GM19193 (cell line): ENCODE data around the gene APBA1.

ENCODE experiments used
- POLR2A ChIP-seq: IDR thresholded peaks from 4 replicates; pipeline ENCODE4 v1.6.1; 2011; ENCODE audit not compliant: insufficient read depth, insufficient read length; ENCODE audit errors: extremely low read depth

The APBA1 gene

DNA sequence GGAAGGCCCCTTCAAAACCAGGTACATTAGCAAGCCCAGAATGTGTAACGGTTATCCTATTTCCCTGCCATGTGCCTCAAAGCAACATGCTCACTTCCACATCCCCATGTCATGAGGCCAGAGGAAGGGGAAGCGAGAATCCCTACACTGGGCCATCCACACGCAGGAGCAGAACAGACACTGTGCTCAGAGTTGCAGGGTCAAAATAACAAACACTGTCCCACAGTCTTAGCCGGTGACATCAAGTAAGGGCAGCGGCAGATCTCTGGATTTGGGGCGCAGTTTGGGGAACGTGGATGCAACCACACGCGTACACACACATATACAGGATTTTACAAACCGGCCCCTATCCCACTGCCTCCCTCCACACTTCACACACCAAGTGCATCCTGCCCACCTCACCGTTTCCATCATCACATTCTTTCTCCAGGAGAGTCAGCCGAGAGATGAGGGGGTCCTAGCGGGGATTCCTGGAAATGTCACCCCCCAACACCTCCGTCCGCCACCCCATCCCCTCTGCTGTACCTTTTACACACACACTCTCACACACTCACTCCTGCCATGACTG is 776 bp downstream of the APBA1 start:
- TF ChIP-seq POLR2A = no peak

DNA sequence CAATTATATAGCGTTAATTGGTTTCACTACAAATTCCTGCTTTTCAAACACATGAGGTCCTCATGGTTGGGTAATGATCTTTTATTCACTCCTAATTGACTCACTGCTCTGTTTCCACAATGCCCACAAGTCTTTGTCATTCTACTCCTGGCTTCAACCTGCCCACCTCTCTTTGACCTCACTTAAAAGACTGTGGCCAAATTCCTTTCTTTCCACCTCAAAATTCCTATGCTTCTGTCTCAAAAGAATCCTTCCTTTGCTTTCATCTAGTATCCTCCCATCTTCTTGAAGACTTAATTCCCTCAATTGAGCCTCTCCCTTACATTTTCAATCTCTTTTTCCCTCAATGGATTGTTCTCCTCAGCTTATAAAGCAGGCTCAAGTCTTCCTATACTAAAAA is 4.9 kb downstream of the APBA1 start:
- no peak for TF ChIP-seq POLR2A

- no peak for TF ChIP-seq POLR2A
These were observed 11.9 kb downstream of the APBA1 start for GRCh38 chr9:69660304-69660703.

- TF ChIP-seq POLR2A = no peak
These were observed 13.0 kb downstream of the APBA1 start for GRCh38 chr9:69658987-69659675.

GRCh38 chr9:69657269-69657668 is 14.9 kb downstream of the APBA1 start:
- TF ChIP-seq POLR2A = no peak

- TF ChIP-seq POLR2A = no peak
These were observed 17.1 kb downstream of the APBA1 start for GRCh38 chr9:69655065-69655464.

GRCh38 chr9:69653261-69653660 is 18.9 kb downstream of the APBA1 start:
- TF ChIP-seq POLR2A = no peak

GRCh38 chr9:69649566-69650250 is 22.5 kb downstream of the APBA1 start:
- no peak for TF ChIP-seq POLR2A

DNA sequence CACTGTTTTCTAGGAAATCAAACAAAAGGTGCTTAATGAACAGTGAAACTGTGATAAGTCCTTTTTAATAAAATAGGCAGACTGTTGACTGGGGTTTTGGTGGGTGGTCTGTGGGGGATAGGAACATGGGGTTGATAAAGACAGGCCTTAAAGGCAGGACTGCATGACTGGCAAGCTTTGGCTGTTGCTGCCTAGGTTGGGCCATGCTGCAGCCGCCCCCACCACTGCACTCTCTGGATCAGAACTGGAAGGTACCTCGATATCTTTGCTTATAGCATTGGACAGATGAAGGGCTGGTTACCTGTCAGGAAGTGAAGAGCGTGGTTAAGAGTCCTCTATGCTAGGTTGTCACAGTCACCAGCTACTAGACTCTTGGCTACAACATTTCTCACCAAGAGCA is 24.4 kb downstream of the APBA1 start:
- TF ChIP-seq POLR2A = no peak

GRCh38 chr9:69646810-69647209 is 25.4 kb downstream of the APBA1 start:
- no peak for TF ChIP-seq POLR2A

GRCh38 chr9:69645488-69645887 is 26.7 kb downstream of the APBA1 start:
- no peak for TF ChIP-seq POLR2A

GRCh38 chr9:69643098-69643497 is 29.1 kb downstream of the APBA1 start:
- TF ChIP-seq POLR2A = no peak

DNA sequence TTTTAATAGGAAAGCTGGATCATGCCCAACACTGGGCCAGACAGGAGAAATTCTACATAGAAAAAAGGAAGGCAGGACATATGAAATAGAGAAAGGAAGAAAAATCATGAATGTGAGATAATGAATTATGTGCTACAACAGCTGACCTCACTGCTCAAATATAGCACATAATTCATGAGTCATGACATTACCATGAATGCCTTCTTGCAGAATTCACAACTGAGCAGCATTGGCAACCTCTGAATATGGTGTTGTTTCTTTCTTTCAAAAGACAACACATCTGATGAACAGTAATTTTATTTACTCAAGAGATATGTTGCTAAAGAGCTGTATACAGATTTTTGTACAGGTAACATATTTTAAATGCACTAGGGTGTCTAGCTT is 34.4 kb downstream of the APBA1 start:
- no peak for TF ChIP-seq POLR2A

GRCh38 chr9:69637193-69637816 is 34.9 kb downstream of the APBA1 start:
- no peak for TF ChIP-seq POLR2A

- no peak for TF ChIP-seq POLR2A
These were observed 38.5 kb downstream of the APBA1 start for GRCh38 chr9:69633716-69634115.

- TF ChIP-seq POLR2A = no peak
These were observed 39.4 kb downstream of the APBA1 start for GRCh38 chr9:69632768-69633167.
